IPS DF 6.9 (cell line): ENCODE data around the gene EIF4H.

Experiments
- DNase-seq: peaks from one replicate; pipeline ENCODE4 v3.0.0-alpha.2; 2013; ENCODE audit warnings: low read depth, low spot score
- H3K27ac ChIP-seq: one replicate; pipeline ENCODE4 v1.5.1; 2013; ENCODE audit warnings: low read length, control low read depth
- H3K27me3 ChIP-seq: 2 replicates; pipeline ENCODE4 v1.6.1; 2013; ENCODE audit warnings: mild to moderate bottlenecking, low read length; ENCODE audit not compliant: control insufficient read depth, insufficient read depth
- H3K36me3 ChIP-seq: 2 replicates; pipeline ENCODE4 v1.6.1; 2013; ENCODE audit warnings: low read length; ENCODE audit not compliant: control insufficient read depth, insufficient read depth
- H3K4me1 ChIP-seq: 2 replicates; pipeline ENCODE4 v1.6.1; 2013; ENCODE audit warnings: low read length; ENCODE audit not compliant: control insufficient read depth, insufficient read depth
- H3K4me3 ChIP-seq: 2 replicates; pipeline ENCODE4 v1.5.1; 2013; ENCODE audit warnings: mild to moderate bottlenecking, low read length
- H3K9me3 ChIP-seq: 2 replicates; pipeline ENCODE4 v1.6.1; 2013; ENCODE audit warnings: low read length, inconsistent platforms; ENCODE audit not compliant: control insufficient read depth, insufficient read depth
- WGBS: extraction: QIAGEN DNeasy Blood & Tissue Kit; methylation state at CpG from one replicate; pipeline ENCODE4 v1.1.7; 2013; ENCODE audit warnings: mixed read lengths, missing lambda C conversion rate; ENCODE audit not compliant: insufficient read length, insufficient coverage; 5-methylcytosine and 5-hydroxymethylcytosine counted together

EIF4H gene

DNA sequence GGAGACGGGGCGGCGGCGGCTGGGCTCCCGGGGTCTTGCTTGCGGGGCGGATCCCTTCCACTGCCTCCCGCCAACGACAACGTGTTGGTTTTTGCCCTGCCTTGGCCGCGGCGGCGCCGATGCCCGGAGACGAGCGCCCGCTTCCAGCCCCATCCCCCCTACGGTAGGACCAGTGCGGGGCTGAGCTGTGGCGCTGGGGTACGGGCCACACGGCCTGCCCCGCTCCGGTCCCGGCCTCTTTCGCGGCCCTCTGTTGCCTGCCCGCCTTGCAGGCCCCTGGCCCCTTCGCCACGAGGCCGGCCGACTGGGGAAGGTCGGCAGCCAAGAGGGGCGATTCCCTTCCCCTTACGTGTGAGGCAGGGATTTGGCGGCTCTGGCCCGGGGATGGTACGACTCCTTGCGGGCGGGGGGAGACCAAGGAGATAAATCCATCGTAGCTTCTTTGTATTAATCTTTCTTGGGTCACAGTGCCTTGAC, 488 bp downstream of the EIF4H start:
- Histone ChIP-seq H3K4me1 (no peaks in the 10 kb centered on the region), H3K4me3 (peak overlapping the region; percentile 95), H3K9me3 (no peaks in the 10 kb centered on the region), H3K27ac (no peak overlapping the region), H3K36me3 (peaks cover 2% of the 10 kb centered on the region; the same call in 1 of the 2 replicates), H3K27me3 (no peaks in the 10 kb centered on the region)
- DNase-seq = no peak
- WGBS = no CpG with 5 or more reads among the region's 43 CpGs

DNA sequence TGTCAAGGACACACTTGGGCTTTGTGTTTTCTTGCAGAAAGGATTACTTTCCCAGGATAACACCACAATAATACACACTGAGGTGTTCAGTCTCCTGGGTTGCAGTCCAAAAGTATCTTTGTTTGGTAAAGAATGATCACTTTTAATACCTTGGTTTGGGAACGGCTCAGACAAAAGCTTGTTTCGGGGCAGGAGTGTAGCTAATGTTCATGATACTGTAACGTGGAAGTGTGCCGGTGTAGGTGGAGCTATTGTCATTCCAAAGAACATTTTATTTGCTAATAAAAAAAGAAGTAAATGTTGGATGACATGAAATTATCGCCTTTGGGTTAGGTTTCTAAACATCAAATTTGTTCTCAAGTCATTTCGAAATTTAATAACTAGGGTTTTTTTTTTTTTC, 1.2 kb downstream of the EIF4H start:
- no peaks in the 10 kb centered on the region for H3K9me3 ChIP-seq
- no peaks in the 10 kb centered on the region for H3K4me1 ChIP-seq
- peaks cover 2% of the 10 kb centered on the region; the same call in 1 of the 2 replicates for H3K36me3 ChIP-seq
- H3K27ac ChIP-seq = no peak overlapping the region
- peak overlapping the region; percentile 28; the same call in 1 of the 2 replicates for H3K4me3 ChIP-seq
- no CpG with 5 or more reads among the region's 6 CpGs for WGBS
- no peaks in the 10 kb centered on the region for H3K27me3 ChIP-seq
- DNase-seq = no peak

DNA sequence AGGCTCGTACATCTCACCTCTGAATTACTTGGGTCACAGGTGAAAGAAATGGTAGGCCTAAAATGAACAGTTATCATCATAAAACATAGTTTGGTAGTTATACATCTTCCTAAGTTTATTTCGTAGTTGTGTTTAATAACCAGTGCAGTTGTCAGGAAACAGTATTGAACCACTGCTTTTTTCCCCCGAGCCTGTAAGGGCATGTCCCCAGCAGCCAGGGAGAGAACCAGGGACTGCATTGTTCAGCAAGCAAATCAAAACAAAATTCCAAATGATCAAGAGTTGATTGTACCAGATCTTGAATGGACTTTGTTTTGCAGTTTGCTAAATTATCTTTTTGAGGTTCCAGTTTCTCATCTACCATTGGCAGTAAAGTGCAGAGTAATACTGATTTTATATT, 2.4 kb downstream of the EIF4H start:
- Histone ChIP-seq H3K27me3 (no peaks in the 10 kb centered on the region), H3K36me3 (peaks cover 6% of the 10 kb centered on the region; the same call in 1 of the 2 replicates), H3K4me3 (no peak overlapping the region), H3K27ac (no peak overlapping the region), H3K4me1 (no peaks in the 10 kb centered on the region), H3K9me3 (no peaks in the 10 kb centered on the region)
- WGBS = no CpG with 5 or more reads among the region's 3 CpGs
- DNase-seq = no peak

DNA sequence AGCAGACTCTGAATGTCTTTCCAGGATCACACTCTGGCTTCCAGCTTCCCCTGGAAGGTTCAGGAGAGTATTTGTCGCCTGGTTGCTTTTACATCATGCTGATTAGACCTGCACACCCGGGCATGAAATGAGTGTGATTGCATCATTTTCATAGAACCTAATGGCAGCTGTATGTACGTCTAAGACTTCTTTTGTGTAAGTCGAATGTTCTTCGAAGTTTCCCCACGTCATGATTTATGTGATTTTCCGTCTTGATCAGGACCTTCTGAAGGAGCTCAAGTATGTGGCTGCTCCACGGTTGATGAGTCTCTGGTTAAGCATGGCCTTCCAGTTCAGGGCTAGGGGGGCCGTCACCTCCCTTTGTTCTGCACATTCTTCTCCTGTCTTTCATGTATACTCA, 4.5 kb downstream of the EIF4H start:
- no peaks in the 10 kb centered on the region for H3K27me3 ChIP-seq
- peaks cover 6% of the 10 kb centered on the region; the same call in 1 of the 2 replicates for H3K36me3 ChIP-seq
- no peak overlapping the region for H3K27ac ChIP-seq
- WGBS = no CpG with 5 or more reads among the region's 9 CpGs
- no peak for DNase-seq
- no peak overlapping the region for H3K4me3 ChIP-seq
- H3K9me3 ChIP-seq = no peaks in the 10 kb centered on the region
- no peaks in the 10 kb centered on the region for H3K4me1 ChIP-seq

DNA sequence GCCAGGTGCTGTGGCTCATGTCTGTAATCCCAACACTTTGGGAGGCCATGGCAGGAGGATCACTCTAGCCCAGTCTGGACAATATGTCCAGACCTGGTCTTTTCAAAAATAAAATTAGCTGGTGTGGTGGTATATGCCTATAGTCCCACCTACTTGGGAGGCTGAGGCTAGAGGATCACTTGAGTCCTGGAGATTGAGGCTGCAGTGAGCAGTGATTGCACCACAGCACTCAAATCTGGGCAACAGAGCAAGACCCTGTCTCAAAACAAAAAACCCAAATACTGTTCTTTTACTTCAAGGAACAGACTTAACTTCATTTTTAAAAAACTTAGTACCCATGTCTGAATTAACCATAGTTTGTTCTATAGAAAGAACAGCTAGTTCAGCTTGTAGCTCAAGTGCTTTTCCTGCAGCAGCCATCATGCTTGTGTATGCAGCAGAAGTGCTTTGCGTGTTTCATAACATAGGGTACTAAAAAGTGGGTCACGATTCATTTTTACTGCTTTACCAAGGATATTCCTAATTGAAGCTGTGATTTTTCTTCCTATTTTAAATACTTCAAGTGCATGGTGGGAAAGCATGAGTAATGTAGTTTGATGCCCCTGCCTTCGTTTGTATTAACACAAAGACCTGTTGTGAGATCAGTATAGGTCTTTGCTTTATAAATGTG, 5.9 kb downstream of the EIF4H start:
- Histone ChIP-seq H3K36me3 (peaks cover 6% of the 10 kb centered on the region; the same call in 1 of the 2 replicates), H3K27ac (no peak overlapping the region), H3K4me3 (no peak overlapping the region), H3K27me3 (no peaks in the 10 kb centered on the region), H3K4me1 (no peaks in the 10 kb centered on the region), H3K9me3 (no peaks in the 10 kb centered on the region)
- no peak for DNase-seq
- no CpG with 5 or more reads among the region's 3 CpGs for WGBS

DNA sequence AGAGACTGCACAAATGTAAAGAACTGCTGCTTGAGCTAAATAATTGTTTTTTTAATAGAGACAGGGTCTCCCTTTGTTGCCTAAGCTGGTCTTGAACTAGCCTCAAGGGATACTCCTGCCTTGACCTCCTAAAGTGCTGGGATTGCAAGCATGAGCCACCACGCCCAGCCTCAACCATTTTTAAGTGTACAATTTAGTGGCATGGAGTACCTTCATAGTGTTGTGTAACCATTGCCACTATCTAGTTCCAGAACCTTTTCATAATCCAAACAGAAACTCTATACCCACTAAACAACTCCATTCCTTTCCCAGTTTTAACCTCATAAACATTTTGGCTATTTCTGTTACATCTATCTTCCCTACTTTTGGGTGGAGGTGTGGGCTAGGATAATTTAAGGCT, 6.7 kb downstream of the EIF4H start:
- H3K27me3 ChIP-seq = no peaks in the 10 kb centered on the region
- no peaks in the 10 kb centered on the region for H3K4me1 ChIP-seq
- no peak for DNase-seq
- WGBS = no CpG with 5 or more reads among the region's 1 CpG
- H3K4me3 ChIP-seq = no peak overlapping the region
- no peaks in the 10 kb centered on the region for H3K9me3 ChIP-seq
- no peak overlapping the region for H3K27ac ChIP-seq
- H3K36me3 ChIP-seq = peaks cover 6% of the 10 kb centered on the region; the same call in 1 of the 2 replicates

DNA sequence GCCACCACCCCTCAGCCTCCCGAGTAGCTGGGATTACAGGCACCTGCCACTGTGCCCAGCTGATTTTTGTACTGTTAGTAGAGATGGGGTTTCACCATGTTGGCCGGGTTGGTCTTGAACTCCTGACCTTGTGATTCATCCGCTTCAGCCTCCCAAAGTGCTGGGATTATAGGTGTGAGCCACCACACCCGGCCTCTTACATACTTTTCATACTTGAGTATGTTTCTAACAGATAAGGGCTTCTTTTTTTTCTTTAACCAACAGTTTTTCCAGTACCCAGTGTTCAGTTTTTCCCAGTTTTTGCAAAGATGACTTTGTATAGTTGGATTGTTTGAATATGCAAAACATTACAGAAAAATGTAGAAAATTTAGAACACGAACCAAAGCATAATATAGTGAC, 7.7 kb downstream of the EIF4H start:
- H3K4me1 ChIP-seq = no peaks in the 10 kb centered on the region
- H3K27me3 ChIP-seq = no peaks in the 10 kb centered on the region
- WGBS = no CpG with 5 or more reads among the region's 5 CpGs
- H3K27ac ChIP-seq = no peak overlapping the region
- H3K36me3 ChIP-seq = peaks cover 4% of the 10 kb centered on the region; the same call in 1 of the 2 replicates
- H3K4me3 ChIP-seq = no peak overlapping the region
- no peaks in the 10 kb centered on the region for H3K9me3 ChIP-seq
- DNase-seq = no peak

DNA sequence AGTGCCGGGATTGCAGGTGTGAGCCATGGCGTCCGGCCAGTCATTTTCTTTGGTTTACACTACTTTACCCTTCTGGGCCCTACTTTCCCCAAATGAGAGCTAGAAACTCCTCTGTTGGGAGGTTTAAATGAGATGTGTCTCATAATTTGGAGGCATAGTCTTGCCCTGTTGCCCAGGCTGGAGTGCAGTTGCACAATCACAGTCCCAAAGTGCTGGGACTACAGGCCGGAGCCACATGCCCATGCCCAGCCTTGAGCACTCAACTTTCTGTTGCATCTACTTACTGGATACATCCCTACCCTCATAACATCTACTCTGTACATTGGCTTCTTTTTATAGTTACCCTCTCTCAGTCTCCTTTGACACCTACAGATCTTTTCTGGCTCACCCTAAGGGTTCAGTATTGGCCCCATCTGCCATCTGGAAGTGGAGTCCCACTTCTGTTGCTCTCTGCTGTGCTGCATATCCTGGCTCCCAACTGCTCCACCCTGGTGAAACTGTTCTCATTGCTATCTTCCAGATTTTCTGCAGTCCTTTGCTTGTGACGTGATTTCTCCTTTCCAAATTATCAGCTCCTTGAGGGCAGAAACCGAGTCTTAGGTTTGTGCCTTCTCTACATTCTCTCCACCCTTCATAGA, 8.4 kb downstream of the EIF4H start:
- H3K27me3 ChIP-seq = no peaks in the 10 kb centered on the region
- peaks cover 4% of the 10 kb centered on the region; the same call in 1 of the 2 replicates for H3K36me3 ChIP-seq
- no CpG with 5 or more reads among the region's 6 CpGs for WGBS
- no peaks in the 10 kb centered on the region for H3K9me3 ChIP-seq
- no peaks in the 10 kb centered on the region for H3K4me1 ChIP-seq
- DNase-seq = no peak
- H3K4me3 ChIP-seq = no peak overlapping the region
- H3K27ac ChIP-seq = no peak overlapping the region

DNA sequence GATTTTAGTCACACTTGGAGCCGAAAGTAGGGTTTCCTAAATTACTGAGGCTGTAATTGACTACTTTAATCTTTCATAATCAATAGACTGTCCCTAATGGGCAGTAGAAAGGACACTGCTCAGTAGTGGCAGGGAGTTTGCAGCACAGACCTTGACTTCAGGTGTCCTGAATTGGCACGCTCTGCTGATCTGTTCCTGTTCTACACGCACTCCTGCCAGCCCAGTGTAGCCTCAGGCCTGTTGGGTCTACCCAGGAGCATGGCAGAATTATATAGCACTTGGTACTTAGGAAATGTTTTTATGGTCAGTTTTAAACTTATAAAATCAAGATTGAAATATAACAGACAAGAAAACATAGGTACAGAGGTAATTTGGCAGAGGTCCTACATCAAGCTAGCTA, 9.0 kb downstream of the EIF4H start:
- no CpG with 5 or more reads among the region's 3 CpGs for WGBS
- H3K4me3 ChIP-seq = no peak overlapping the region
- no peaks in the 10 kb centered on the region for H3K4me1 ChIP-seq
- no peak for DNase-seq
- no peaks in the 10 kb centered on the region for H3K9me3 ChIP-seq
- no peak overlapping the region for H3K27ac ChIP-seq
- H3K36me3 ChIP-seq = peaks cover 8% of the 10 kb centered on the region; the same call in 1 of the 2 replicates
- H3K27me3 ChIP-seq = no peaks in the 10 kb centered on the region

DNA sequence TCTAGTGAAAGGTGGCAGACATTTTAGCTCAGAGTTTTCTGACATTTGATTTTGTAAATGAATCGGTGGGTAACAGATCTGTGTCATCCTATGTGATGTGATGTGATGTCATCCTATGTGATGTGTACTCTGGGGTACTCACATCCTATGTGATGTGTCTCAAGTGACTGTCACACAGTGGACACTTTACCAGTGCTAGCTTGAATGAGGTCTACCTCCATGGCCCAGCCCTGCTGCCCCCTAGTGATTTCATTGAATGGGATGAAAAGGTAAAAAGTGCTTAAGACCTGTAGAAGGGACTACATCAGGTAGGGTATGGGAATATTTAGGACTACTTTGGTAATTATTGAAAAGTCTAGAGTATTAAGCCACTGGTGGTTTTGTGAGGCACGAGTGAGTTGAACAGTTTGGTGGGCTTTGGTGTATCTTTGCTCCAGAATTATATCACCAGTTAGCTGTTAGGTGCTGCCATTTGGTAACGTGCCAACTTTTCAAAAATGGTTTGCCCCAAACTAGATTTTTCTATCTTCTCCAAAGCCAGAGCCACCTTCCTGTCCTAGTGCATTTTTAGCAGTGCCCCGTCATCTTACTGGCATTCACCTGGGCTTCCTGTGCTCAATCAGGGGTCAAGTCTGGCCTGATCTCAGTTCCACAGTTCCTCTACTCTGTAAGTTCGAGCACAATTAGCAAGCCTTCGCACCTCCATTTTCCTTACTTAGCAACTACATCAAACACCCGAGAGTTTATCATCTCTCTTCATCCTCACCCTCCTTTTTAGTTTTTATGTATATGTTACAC, 9.7 kb downstream of the EIF4H start:
- no peak overlapping the region for H3K4me3 ChIP-seq
- no peak overlapping the region for H3K27ac ChIP-seq
- DNase-seq = no peak
- no CpG with 5 or more reads among the region's 7 CpGs for WGBS
- H3K36me3 ChIP-seq = peaks cover 15% of the 10 kb centered on the region
- no peaks in the 10 kb centered on the region for H3K27me3 ChIP-seq
- H3K4me1 ChIP-seq = no peaks in the 10 kb centered on the region
- no peaks in the 10 kb centered on the region for H3K9me3 ChIP-seq
